ENCODE data around the gene CAMK2D.

GRCh38 chr4:113621633-113622032 lies 139.9 kb downstream of the CAMK2D start:
- TF ChIP-seq CTCF (conservative IDR thresholded peaks at IDR 0.05) (no peak), EZH2 (IDR thresholded peaks at IDR 0.05; ENCODE audit: low read depth) (no peak)

All from PC-9 (cell line).